Adrenal gland (tissue), 12 donors: ENCODE data around the gene RMI1. TPM values are rescaled to one million over a fixed set of nuclear protein-coding genes. Genes with fewer than 3 reads are reported as not detected.

Experiments
- DNase-seq, 7 donors: peaks; one replicate each; pipeline ENCODE4 v3.0.0-alpha.2; 2019 to 2020
- H3K27ac ChIP-seq, 5 donors: fragments of 200-600 bp; sonication (generic) in 4 of 5; 1 replicate in 3 of 5; 2 replicates in 2 of 5; pipeline versions ENCODE4 v1.5.1 to v1.8.0; 2016 to 2020; ENCODE audit warnings: mild to moderate bottlenecking in 1 of 5
- H3K27me3 ChIP-seq: fragments of 200-600 bp; 2 replicates; pipeline ENCODE4 v1.8.0; 2021
- H3K36me3 ChIP-seq, 2 donors: fragments of 200-600 bp; replicated peaks in 1 of 2; 1 replicate in 1 of 2; 2 replicates in 1 of 2; pipeline versions ENCODE4 v1.5.1 to v1.8.0; 2018 to 2022
- H3K4me1 ChIP-seq, 2 donors: fragments of 200-600 bp; replicated peaks in 1 of 2; 1 replicate in 1 of 2; 2 replicates in 1 of 2; pipeline versions ENCODE4 v1.5.1 to v1.8.0; 2018 to 2021
- H3K4me3 ChIP-seq, 4 donors: fragments of 200-600 bp; sonication (generic) in 3 of 4; one replicate each; pipeline ENCODE4 v1.5.1; 2016 to 2018
- H3K9me3 ChIP-seq, 3 donors: fragments of 200-600 bp; sonication (generic) in 1 of 3; replicated peaks in 1 of 3; 1 replicate in 2 of 3; 2 replicates in 1 of 3; pipeline versions ENCODE4 v1.5.1 to v1.8.0; 2016 to 2021
- CTCF ChIP-seq, 6 experiments: fragments of 450-650 bp in 4 of 6; fragments of 200-600 bp in 2 of 6; sonication (generic) in 1 of 6; IDR thresholded peaks; 1 replicate in 5 of 6; 2 replicates in 1 of 6; pipeline versions ENCODE4 v1.5.1 to v1.8.0; 2016 to 2021; ENCODE audit warnings: antibody characterized with exemption in 6 of 6, mild to moderate bottlenecking in 2 of 6, moderate library complexity in 1 of 6
- POLR2A ChIP-seq, 2 donors: fragments of 450-650 bp; IDR thresholded peaks; one replicate each; pipeline ENCODE4 v1.6.1; 2017; ENCODE audit warnings: antibody characterized with exemption in 2 of 2, mild to moderate bottlenecking in 2 of 2, moderate library complexity in 1 of 2
- WGBS, 4 donors: extraction: QIAGEN DNeasy Blood & Tissue Kit in 2 of 4; methylation state at CpG; one replicate each; pipeline versions ENCODE4 v1.1.5 to v1.1.7; 2013 to 2017; 5-methylcytosine and 5-hydroxymethylcytosine counted together
- intact Hi-C, 2 donors: fragments of 100-400 bp; cut with DNase I; formaldehyde crosslinking; loops; one replicate each; pipeline versions ENCODE4 v1.14.1 to v1.15.0; 2022 to 2023
- polyA plus RNA-seq, 3 donors: library from polyadenylated mRNA; stranded (reverse); fragments of 200-250 nt in 2 of 3; fragments of 350-450 nt in 1 of 3; fragmentation: Illumina TruSeq in 1 of 3; extraction: RNeasy Lipid Tissue Mini Kit (QIAGEN cat#74804) in 1 of 3; gene quantifications; one replicate each; pipeline ENCODE4 v1.2.3, GENCODE V29; 2013 to 2014
- total RNA-seq, 9 donors: library from RNA; depleted of rRNA in 4 of 9; stranded (reverse); fragments of >200 nt in 4 of 9; fragments of 120-200 nt in 1 of 9; fragmentation: NEBNext Ultra II Directional in 1 of 9; extraction: Animal tissue kit (Norgen Biotek cat#: 25700) in 1 of 9; gene quantifications; one replicate each; pipeline versions ENCODE4 v1.1.0 to v1.2.4, GENCODE V29; 2013 to 2023
- donor health status: healthy with polysubstance abuse.
- donor health status: Bipolar disorder and iron deficiency.
- donor health status: DM: yes; HTN: yes; CAD: no.
- donor health status: DM: no; HTN: no; CAD: no.
- donor health status: DM: no; HTN: no; CAD: no.
- donor health status: DM: yes; HTN: yes; CAD: no.

The RMI1 gene
- total and polyA plus RNA-seq, 12 donors: 2.3 to 21.7 (median 7.8) TPM

GRCh38 chr9:83978992-83979811 is 1.4 kb upstream of the RMI1 start:
- Histone ChIP-seq H3K4me3 (peak overlapping the region; percentile 68 to 100 (median 97)), H3K36me3 (peaks cover 0 to 34% of the 10 kb centered on the region in 2 donors), H3K27me3 (no peaks in the 10 kb centered on the region), H3K4me1 (peaks cover 18 to 58% of the 10 kb centered on the region in 2 donors), H3K9me3 (no peaks in the 10 kb centered on the region), H3K27ac (peak overlapping the region; percentile 98 to 100 (median 99))
- WGBS, 4 donors: 0 to 1% (median 0%) methylated on average over 27 to 55 of the region's 55 CpGs
- TF ChIP-seq CTCF (IDR thresholded peaks at IDR 0.05) (no peak), POLR2A (IDR thresholded peaks at IDR 0.05) (peak in 1 of 2 donors; percentile 43)
- peak; percentile 85 to 93 (median 91) for DNase-seq
- intact Hi-C loops: no loop called here

GRCh38 chr9:83979812-83980394 is 702 bp upstream of the RMI1 start, which contains the start of gene HNRNPK:
HNRNPK (minus strand) TSS chr9:83980215; CDS start chr9:83978252, 1,963 bp downstream.
- TF ChIP-seq CTCF (IDR thresholded peaks at IDR 0.05) (no peak), POLR2A (IDR thresholded peaks at IDR 0.05) (peak in 1 of 2 donors; percentile 2)
- H3K27ac ChIP-seq: peak within 1 kb of the TSS; percentile 98 to 100 (median 99)
- intact Hi-C loops: no loop called here
- peak; percentile 98 to 100 (median 99) for DNase-seq
- H3K36me3 ChIP-seq: peaks cover 0 to 27% of the 10 kb centered on the region in 2 donors
- H3K4me3 ChIP-seq: peak within 1 kb of the TSS; percentile 68 to 100 (median 97)
- no peaks in the 10 kb centered on the region for H3K9me3 ChIP-seq
- H3K4me1 ChIP-seq: peaks cover 18 to 53% of the 10 kb centered on the region in 2 donors
- WGBS, 4 donors: 0% methylated on average over 11 to 57 of the region's 57 CpGs
- H3K27me3 ChIP-seq: no peaks in the 10 kb centered on the region

GRCh38 chr9:83981126-83981871 is 694 bp downstream of the RMI1 start:
- Histone ChIP-seq H3K9me3 (no peaks in the 10 kb centered on the region), H3K36me3 (peaks cover 0 to 13% of the 10 kb centered on the region in 2 donors), H3K27ac (peak overlapping the region; percentile 98 to 100 (median 99)), H3K4me3 (peak overlapping the region; percentile 24 to 100 (median 82)), H3K4me1 (peaks cover 20 to 48% of the 10 kb centered on the region in 2 donors), H3K27me3 (no peaks in the 10 kb centered on the region)
- DNase-seq: peak; percentile 44 to 83 (median 59)
- intact Hi-C loops: no loop called here
- TF ChIP-seq POLR2A (IDR thresholded peaks at IDR 0.05) (peak in 1 of 2 donors; percentile 46), CTCF (IDR thresholded peaks at IDR 0.05) (no peak)
- whole genome bisulfite sequencing, 4 donors: 1 to 3% (median 1%) methylated on average over 22 to 29 of the region's 29 CpGs

- peaks cover 15 to 55% of the 10 kb centered on the region in 2 donors for H3K4me1 ChIP-seq
- H3K4me3 ChIP-seq: no peak overlapping the region
- WGBS, 4 donors: 65 to 70% (median 68%) methylated on average over 3 of the region's 3 CpGs
- no peaks in the 10 kb centered on the region for H3K9me3 ChIP-seq
- no peaks in the 10 kb centered on the region for H3K27me3 ChIP-seq
- intact Hi-C loops: no loop called here
- peak overlapping the region in 3 of 5 donors; percentile 33 to 68 (median 43) for H3K27ac ChIP-seq
- DNase-seq: no peak
- H3K36me3 ChIP-seq: no peaks in the 10 kb centered on the region
- TF ChIP-seq POLR2A (IDR thresholded peaks at IDR 0.05) (no peak), CTCF (IDR thresholded peaks at IDR 0.05) (no peak)
These were observed 5.6 kb downstream of the RMI1 start for GRCh38 chr9:83986195-83986594.
